MCF 10A (cell line): Measurements from ENCODE around the gene AP2B1. TPM values are rescaled to one million over a fixed set of nuclear protein-coding genes. Genes with fewer than 3 reads are reported as not detected.

ENCODE experiments used
- total RNA-seq: library from RNA; stranded (reverse); gene quantifications from 2 replicates; pipeline ENCODE4 v1.2.3, GENCODE V29; 2022

Gene AP2B1
- total RNA-seq, 1 experiment from 2014 or later: 227 TPM

Other genes with a start within 250 kb of the AP2B1 start
- not detected in 2 replicates for gene SLFN11, start 213.7 kb upstream of the AP2B1 start, total RNA-seq
- gene SLFN12, start 154.8 kb upstream of the AP2B1 start, total RNA-seq: 6.3 and 8.0 TPM in 2 replicates
- gene SLFN13, start 138.6 kb upstream of the AP2B1 start, total RNA-seq: 1.7 and 2.1 TPM in 2 replicates
- 0.34 and 0.35 TPM in 2 replicates for gene SLFN12L, start 49.6 kb upstream of the AP2B1 start, total RNA-seq
- gene SLFN14, start 26.5 kb upstream of the AP2B1 start, total RNA-seq: not detected in 2 replicates
- 5.8 and 6.8 TPM in 2 replicates for gene PEX12, start 8.8 kb upstream of the AP2B1 start, total RNA-seq
- 0.09 and 0.10 TPM in 2 replicates for gene RASL10B, start 144.3 kb downstream of the AP2B1 start, total RNA-seq
- 0.23 and 0.39 TPM in 2 replicates for gene GAS2L2, start 165.9 kb downstream of the AP2B1 start, total RNA-seq
- gene C17orf50, start 173.6 kb downstream of the AP2B1 start, total RNA-seq: not detected in 2 replicates
- gene MMP28, start 208.3 kb downstream of the AP2B1 start, total RNA-seq: 22.3 and 27.4 TPM in 2 replicates
- 284 and 337 TPM in 2 replicates for gene TAF15, start 222.2 kb downstream of the AP2B1 start, total RNA-seq